Spleen (tissue), 11 donors: ENCODE data around the gene MMP2. TPM values are rescaled to one million over a fixed set of nuclear protein-coding genes. Genes with fewer than 3 reads are reported as not detected.

ENCODE experiments used
- DNase-seq: peaks from one replicate; pipeline ENCODE4 v3.0.0-alpha.2; 2020
- H3K27ac ChIP-seq, 8 donors: fragments of 200-600 bp; sonication (generic) in 7 of 8; 1 replicate in 4 of 8; 2 replicates in 4 of 8; pipeline versions ENCODE4 v1.5.0 to v1.8.0; 2016 to 2021; ENCODE audit warnings: inconsistent platforms in 4 of 8, mild to moderate bottlenecking in 4 of 8, moderate library complexity in 1 of 8
- H3K27me3 ChIP-seq, 7 donors: fragments of 200-600 bp; sonication (generic) in 6 of 7; replicated peaks in 1 of 7; 1 replicate in 4 of 7; 2 replicates in 3 of 7; pipeline versions ENCODE4 v1.5.0 to v1.8.0; 2016 to 2021; ENCODE audit warnings: inconsistent platforms in 3 of 7, mild to moderate bottlenecking in 1 of 7
- H3K36me3 ChIP-seq, 6 donors: fragments of 200-600 bp; sonication (generic) in 5 of 6; 1 replicate in 4 of 6; 2 replicates in 2 of 6; pipeline versions ENCODE4 v1.5.0 to v1.8.0; 2016 to 2021; ENCODE audit warnings: inconsistent platforms in 2 of 6
- H3K4me1 ChIP-seq, 6 donors: fragments of 200-600 bp; sonication (generic) in 5 of 6; 1 replicate in 3 of 6; 2 replicates in 3 of 6; pipeline versions ENCODE4 v1.5.0 to v1.8.0; 2016 to 2021; ENCODE audit warnings: inconsistent platforms in 3 of 6
- H3K4me3 ChIP-seq, 8 donors: fragments of 200-600 bp; sonication (generic) in 7 of 8; 1 replicate in 4 of 8; 2 replicates in 4 of 8; pipeline versions ENCODE4 v1.5.0 to v1.8.0; 2016 to 2021; ENCODE audit warnings: inconsistent platforms in 4 of 8, mild to moderate bottlenecking in 4 of 8, moderate library complexity in 2 of 8
- H3K9me3 ChIP-seq, 8 donors: fragments of 200-600 bp; sonication (generic) in 7 of 8; 1 replicate in 4 of 8; 2 replicates in 4 of 8; pipeline versions ENCODE4 v1.5.0 to v1.8.0; 2016 to 2021; ENCODE audit warnings: inconsistent platforms in 4 of 8
- CTCF ChIP-seq, 11 experiments: fragments of 200-600 bp in 7 of 11; fragments of 450-650 bp in 4 of 11; sonication (generic) in 4 of 11; IDR thresholded peaks in 8 of 11; conservative IDR thresholded peaks in 3 of 11; 1 replicate in 7 of 11; 2 replicates in 4 of 11; pipeline versions ENCODE4 v1.4.0 to v1.8.0; 2016 to 2021; ENCODE audit warnings: antibody characterized with exemption in 11 of 11, inconsistent platforms in 4 of 11, mild to moderate bottlenecking in 1 of 11
- POLR2A ChIP-seq, 3 donors: fragments of 450-650 bp; IDR thresholded peaks; one replicate each; pipeline ENCODE4 v1.5.1; 2017; ENCODE audit warnings: antibody characterized with exemption in 3 of 3, mild to moderate bottlenecking in 1 of 3
- POLR2AphosphoS5 ChIP-seq, 3 donors: sonication (generic); formaldehyde crosslinking; IDR thresholded peaks; one replicate each; pipeline ENCODE4 v1.5.1; 2017; ENCODE audit warnings: antibody characterized with exemption in 3 of 3
- WGBS, 5 donors: extraction: QIAGEN DNeasy Blood & Tissue Kit in 3 of 5; methylation state at CpG; one replicate each; pipeline versions ENCODE4 v1.1.5 to v1.1.7; 2013 to 2018; 5-methylcytosine and 5-hydroxymethylcytosine counted together
- intact Hi-C: fragments of 100-400 bp; cut with DNase I; formaldehyde crosslinking; loops from one replicate; pipeline ENCODE4 v1.15.0; 2023; ENCODE audit warnings: low total_unique reads
- polyA plus RNA-seq, 3 donors: library from polyadenylated mRNA; stranded (reverse); fragments of 200-250 nt; gene quantifications; one replicate each; pipeline ENCODE4 v1.2.1, GENCODE V29; 2013
- total RNA-seq, 7 donors: library from RNA; depleted of rRNA in 3 of 7; stranded (reverse); fragments of >200 nt in 3 of 7; fragmentation: NEBNext Ultra II Directional in 4 of 7; extraction: Animal tissue kit (Norgen Biotek cat#: 25700) in 4 of 7; gene quantifications; one replicate each; pipeline versions ENCODE4 v1.1.0 to v1.2.1, GENCODE V29; 2016 to 2021
- donor health status: healthy with polysubstance abuse.
- donor health status: DM: no; HTN: no; CAD: no; lungs with moderate emphysema.
- donor health status: DM: no; HTN: no; CAD: no.
- donor health status: Bipolar disorder and iron deficiency.
- donor health status: healthy.
- donor health status: DM: no; HTN: no; CAD: no.
- donor health status: DM: yes; HTN: yes; CAD: no.

MMP2 gene
- total and polyA plus RNA-seq, 10 donors: 5.0 to 162 (median 51.3) TPM

GRCh38 chr16:55527885-55528284 lies 48.9 kb downstream of the MMP2 start:
- H3K36me3 ChIP-seq: peaks cover 0 to 35% (median 0%) of the 10 kb centered on the region in 6 donors
- TF ChIP-seq CTCF (IDR thresholded peaks at IDR 0.05 in 8 of 11, conservative IDR thresholded peaks at IDR 0.05 in 3 of 11) (no peak), POLR2A (IDR thresholded peaks at IDR 0.05) (no peak), POLR2AphosphoS5 (IDR thresholded peaks at IDR 0.05) (no peak)
- intact Hi-C loops: no loop called here
- no peaks in the 10 kb centered on the region for H3K27me3 ChIP-seq
- no peak overlapping the region for H3K4me3 ChIP-seq
- H3K9me3 ChIP-seq: no peaks in the 10 kb centered on the region
- H3K4me1 ChIP-seq: peaks cover 0 to 5% (median 0%) of the 10 kb centered on the region in 6 donors
- no peak overlapping the region for H3K27ac ChIP-seq
- no peak for DNase-seq

GRCh38 chr16:55529018-55529417 lies 50.0 kb downstream of the MMP2 start:
- Histone ChIP-seq H3K9me3 (no peaks in the 10 kb centered on the region), H3K4me1 (peaks cover 0 to 5% (median 0%) of the 10 kb centered on the region in 6 donors), H3K27ac (no peak overlapping the region), H3K27me3 (no peaks in the 10 kb centered on the region), H3K36me3 (peaks cover 0 to 46% (median 1%) of the 10 kb centered on the region in 6 donors), H3K4me3 (no peak overlapping the region)
- 40 to 72% (median 53%) methylated on average over 2 of the region's 2 CpGs for WGBS, 5 donors
- TF ChIP-seq CTCF (IDR thresholded peaks at IDR 0.05 in 8 of 11, conservative IDR thresholded peaks at IDR 0.05 in 3 of 11) (no peak), POLR2A (IDR thresholded peaks at IDR 0.05) (no peak), POLR2AphosphoS5 (IDR thresholded peaks at IDR 0.05) (no peak)
- DNase-seq: no peak
- intact Hi-C loops: no loop called here

- peaks cover 0 to 5% (median 0%) of the 10 kb centered on the region in 6 donors for H3K4me1 ChIP-seq
- peaks cover 0 to 46% (median 1%) of the 10 kb centered on the region in 6 donors for H3K36me3 ChIP-seq
- H3K4me3 ChIP-seq: no peak overlapping the region
- no peak for DNase-seq
- no peak for TF ChIP-seq POLR2A (IDR thresholded peaks at IDR 0.05)
- no peak for TF ChIP-seq CTCF (IDR thresholded peaks at IDR 0.05 in 8 of 11, conservative IDR thresholded peaks at IDR 0.05 in 3 of 11)
- no peak for TF ChIP-seq POLR2AphosphoS5 (IDR thresholded peaks at IDR 0.05)
- H3K27me3 ChIP-seq: no peaks in the 10 kb centered on the region
- no peaks in the 10 kb centered on the region for H3K9me3 ChIP-seq
- intact Hi-C loops: no loop called here
- 96 to 100% (median 100%) methylated on average over 1 of the region's 1 CpG for WGBS, 5 donors
- no peak overlapping the region for H3K27ac ChIP-seq
Observed at GRCh38 chr16:55530316-55530856, 51.4 kb downstream of the MMP2 start.

GRCh38 chr16:55532227-55532626 lies 53.2 kb downstream of the MMP2 start:
- Histone ChIP-seq H3K4me1 (peaks cover 0 to 5% (median 0%) of the 10 kb centered on the region in 6 donors), H3K36me3 (peaks cover 0 to 46% (median 1%) of the 10 kb centered on the region in 6 donors), H3K27me3 (no peaks in the 10 kb centered on the region), H3K27ac (no peak overlapping the region), H3K9me3 (no peaks in the 10 kb centered on the region), H3K4me3 (no peak overlapping the region)
- DNase-seq: no peak
- 83 to 100% (median 89%) methylated on average over 1 of the region's 1 CpG for WGBS, 5 donors
- intact Hi-C loops: no loop called here
- TF ChIP-seq POLR2AphosphoS5 (IDR thresholded peaks at IDR 0.05): no peak
